GM12865 (cell line): Measurements from ENCODE around the gene PREB.

Source experiments
- DNase-seq: peaks from one replicate; pipeline ENCODE4 v3.0.0; 2010; ENCODE audit warnings: low read depth
- H3K4me3 ChIP-seq: 2 replicates; pipeline ENCODE4 v1.5.1; 2011; ENCODE audit warnings: mild to moderate bottlenecking, low read depth, low read length, control low read depth
- CTCF ChIP-seq: IDR thresholded peaks from 2 replicates; pipeline ENCODE4 v1.5.1; 2011; ENCODE audit warnings: low read length, control low read depth, low read depth, inconsistent platforms; ENCODE audit not compliant: insufficient read depth; ENCODE audit errors: missing control alignments

The PREB gene

GRCh38 chr2:27160191-27160590, 25.8 kb upstream of the PREB start:
- H3K4me3 ChIP-seq: no peak overlapping the region
- TF ChIP-seq CTCF: no peak
- no peak for DNase-seq

GRCh38 chr2:27159271-27159670, 24.8 kb upstream of the PREB start:
- no peak for TF ChIP-seq CTCF
- DNase-seq: no peak

GRCh38 chr2:27158468-27158867, 24.0 kb upstream of the PREB start:
- TF ChIP-seq CTCF: no peak
- no peak overlapping the region for H3K4me3 ChIP-seq
- no peak for DNase-seq

More at GRCh38 chr2:27159271-27159670, 24.8 kb upstream of the PREB start:
- H3K4me3 ChIP-seq: no peak overlapping the region

GRCh38 chr2:27155069-27155520, 20.7 kb upstream of the PREB start:
- no peak for TF ChIP-seq CTCF
- DNase-seq: no peak

GRCh38 chr2:27154488-27154887, 20.1 kb upstream of the PREB start:
- H3K4me3 ChIP-seq: no peak overlapping the region
- no peak for DNase-seq
- TF ChIP-seq CTCF: no peak

More at GRCh38 chr2:27155069-27155520, 20.7 kb upstream of the PREB start:
- no peak overlapping the region for H3K4me3 ChIP-seq

- no peak for TF ChIP-seq CTCF
- no peak overlapping the region for H3K4me3 ChIP-seq
- DNase-seq: no peak
These were observed 18.5 kb upstream of the PREB start for GRCh38 chr2:27152796-27153464.
